K562 (cell line): ENCODE measurements around the gene SARS2. TPM values are rescaled to one million over a fixed set of nuclear protein-coding genes. Genes with fewer than 3 reads are reported as not detected.

Source experiments
- BCL6 ChIP-seq: fragments of 250-450 bp; sonication (Bioruptor Pico); IDR thresholded peaks from 2 replicates; pipeline ENCODE4 v1.4.0; 2020
- BHLHE40 ChIP-seq: IDR thresholded peaks from 2 replicates; pipeline ENCODE4 v1.6.1; 2011; ENCODE audit warnings: low read length, improper control_type of control experiment
- CEBPG ChIP-seq, 3 experiments: fragments of 200-800 bp in 1 of 3; sonication (Bioruptor generic) in 1 of 3; sonication (generic) in 1 of 3; formaldehyde crosslinking in 1 of 3; IDR thresholded peaks in 2 of 3; conservative IDR thresholded peaks in 1 of 3; 2 replicates each; pipeline versions ENCODE4 v1.6.1 to v1.8.0; 2016 to 2022; ENCODE audit warnings: missing compliant biosample characterization in 2 of 3, missing genetic modification characterization in 2 of 3, mild to moderate bottlenecking in 1 of 3, missing genetic modification reagents in 1 of 3
- E2F1 ChIP-seq: sonication (generic); formaldehyde crosslinking; IDR thresholded peaks from 2 replicates; pipeline ENCODE4 v1.8.1; 2023; ENCODE audit warnings: mild to moderate bottlenecking, missing genetic modification reagents, moderate library complexity
- HNRNPLL ChIP-seq: fragments of 200-400 bp; formaldehyde crosslinking; IDR thresholded peaks from 2 replicates; pipeline ENCODE4 v1.6.1; 2017; ENCODE audit warnings: low read length, low read depth, mild to moderate bottlenecking; ENCODE audit not compliant: poor library complexity, severe bottlenecking
- KLF13 ChIP-seq: fragments of 450-650 bp; IDR thresholded peaks from 2 replicates; pipeline ENCODE4 v1.6.1; 2016; ENCODE audit warnings: missing genetic modification characterization, low read depth, mild to moderate bottlenecking, missing compliant biosample characterization, moderate library complexity, borderline replicate concordance
- MEF2D ChIP-seq: conservative IDR thresholded peaks from 2 replicates; pipeline ENCODE4 v1.6.1; 2016; ENCODE audit warnings: low read depth, missing genetic modification characterization, missing compliant biosample characterization
- NCOR1 ChIP-seq: fragments of 450-650 bp; IDR thresholded peaks from 2 replicates; pipeline ENCODE4 v1.6.1; 2016; ENCODE audit warnings: mild to moderate bottlenecking, moderate library complexity
- SIN3A ChIP-seq, 2 experiments: fragments of 150-350 bp in 1 of 2; IDR thresholded peaks; 2 replicates each; pipeline ENCODE4 v1.6.1; 2011 to 2016; ENCODE audit warnings: borderline replicate concordance in 2 of 2, low read depth in 2 of 2, low read length in 2 of 2, mild to moderate bottlenecking in 2 of 2, moderate library complexity in 2 of 2; ENCODE audit not compliant: control insufficient read depth in 1 of 2
- SIN3B ChIP-seq: fragments of 450-650 bp; IDR thresholded peaks from 2 replicates; pipeline ENCODE4 v1.6.1; 2017; ENCODE audit warnings: low read depth, mild to moderate bottlenecking, moderate library complexity
- SLC30A9 ChIP-seq: fragments of 250-450 bp; sonication (Bioruptor Pico); IDR thresholded peaks from 2 replicates; pipeline ENCODE4 v1.8.0; 2022; ENCODE audit warnings: mild to moderate bottlenecking, moderate library complexity
- SREBF2 ChIP-seq: sonication (generic); formaldehyde crosslinking; IDR thresholded peaks from 2 replicates; pipeline ENCODE4 v1.4.0; 2020; ENCODE audit warnings: mild to moderate bottlenecking, missing genetic modification reagents
- ZBTB11 ChIP-seq, 3 experiments: fragments of 200-800 bp in 1 of 3; fragments of 250-450 bp in 1 of 3; fragments of 450-650 bp in 1 of 3; sonication (Bioruptor Pico) in 1 of 3; sonication (Bioruptor generic) in 1 of 3; formaldehyde crosslinking in 1 of 3; IDR thresholded peaks; 2 replicates each; pipeline versions ENCODE4 v1.6.1 to v1.8.0; 2016 to 2022; ENCODE audit warnings: mild to moderate bottlenecking in 2 of 3, missing genetic modification characterization in 2 of 3, missing compliant biosample characterization in 1 of 3, moderate library complexity in 1 of 3
- ZNF311 ChIP-seq: fragments of 250-450 bp; sonication (Bioruptor Pico); IDR thresholded peaks from 2 replicates; pipeline ENCODE4 v1.4.0; 2020; ENCODE audit warnings: mild to moderate bottlenecking, moderate library complexity
- ZNF586 ChIP-seq: fragments of 450-650 bp; formaldehyde crosslinking; conservative IDR thresholded peaks from 2 replicates; pipeline ENCODE4 v1.4.0; 2020; ENCODE audit warnings: mild to moderate bottlenecking, moderate library complexity
- ZNF644 ChIP-seq: fragments of 200-800 bp; sonication (Bioruptor generic); IDR thresholded peaks from 2 replicates; pipeline ENCODE4 v1.6.1; 2016; ENCODE audit warnings: low read depth, missing genetic modification characterization, missing compliant biosample characterization
- ZNF740 ChIP-seq, 3 experiments: fragments of 200-800 bp in 1 of 3; sonication (Bioruptor generic) in 1 of 3; sonication (generic) in 1 of 3; formaldehyde crosslinking in 1 of 3; IDR thresholded peaks; 2 replicates each; pipeline versions ENCODE4 v1.6.1 to v1.8.0; 2016 to 2022; ENCODE audit warnings: mild to moderate bottlenecking in 2 of 3, missing compliant biosample characterization in 2 of 3, missing genetic modification characterization in 2 of 3, missing genetic modification reagents in 1 of 3
- ZNF75A ChIP-seq: fragments of 450-650 bp; formaldehyde crosslinking; IDR thresholded peaks from 2 replicates; pipeline ENCODE4 v1.4.0; 2020; ENCODE audit warnings: mild to moderate bottlenecking
- polyA plus RNA-seq, 8 experiments: library from polyadenylated mRNA; depleted of rRNA in 4 of 8; stranded (reverse) in 5 of 8; unstranded in 3 of 8; fragments of >200 nt; fragmentation: Nextera tagmentation in 2 of 8; fragmentation: Illumina TruSeq in 1 of 8; extraction: Ambion mirVana in 2 of 8; extraction: Trizol in 1 of 8; gene quantifications; 2 replicates each; pipeline versions ENCODE4 v1.2.1 to v1.2.3, GENCODE V29; 2011 to 2014; ENCODE audit warnings: inconsistent platforms in 1 of 8, missing spikeins in 1 of 8
- total RNA-seq, 7 experiments: library from RNA; depleted of rRNA in 6 of 7; stranded (reverse); fragments of >200 nt in 6 of 7; fragmentation: Illumina TruSeq in 2 of 7; extraction: Trizol in 2 of 7; gene quantifications; 2 replicates each; pipeline versions ENCODE4 v1.2.1 to v1.2.3, GENCODE V29; 2011 to 2021; ENCODE audit warnings: low replicate concordance in 1 of 7

The SARS2 gene
- total and polyA plus RNA-seq, 9 of the 15 experiments (the other 6 are each of a cell fraction or from before 2014, with no cell fraction given) = 3.1 to 59.1 (median 31.7) TPM

- TF ChIP-seq ZNF644 (tag) (0 out of 2 replicates have a peak, but pooled peaks have one; percentile 16), NCOR1 (0 out of 2 replicates have a peak, but pooled peaks have one; percentile 7), HNRNPLL (peak; percentile 50), ZNF740 (CRISPR knock-in tag; IDR thresholded peaks at IDR 0.05) (0 out of 2 replicates have a peak, but pooled peaks have one; percentile 0), ZNF740 (tag; IDR thresholded peaks at IDR 0.05) (no peak), ZNF311 (CRISPR knock-in tag) (no peak), SIN3B (peak; percentile 88), MEF2D (tag) (peak; percentile 59; the same call in 1 of the 2 replicates), KLF13 (0 out of 2 replicates have a peak, but pooled peaks have one; percentile 48), ZBTB11 (CRISPR knock-in tag; IDR thresholded peaks at IDR 0.05) (0 out of 6 replicates have a peak, but pooled peaks of 1 of the 3 experiments have one; percentile 17), BCL6 (0 out of 2 replicates have a peak, but pooled peaks have one; percentile 25), SREBF2 (CRISPR knock-in tag) (no peak), SLC30A9 (CRISPR knock-in tag) (no peak), SIN3A (IDR thresholded peaks at IDR 0.05; ENCODE audit: borderline replicate concordance in 2 of 2, control insufficient read depth in 1 of 2, low read depth in 2 of 2, low read length in 2 of 2) (peak; percentile 24 to 88; a peak in 3 of 4 replicates), BHLHE40 (peak; percentile 33), CEBPG (CRISPR knock-in tag; IDR thresholded peaks at IDR 0.05) (no peak), CEBPG (tag; conservative IDR thresholded peaks at IDR 0.05 in 1 of 2, IDR thresholded peaks at IDR 0.05 in 1 of 2) (peak in 1 of 2 experiments; percentile 25; a peak in 1 of 4 replicates), ZNF586 (CRISPR knock-in tag) (no peak), ZNF75A (CRISPR knock-in tag) (0 out of 2 replicates have a peak, but pooled peaks have one; percentile 33), E2F1 (CRISPR knock-in tag) (0 out of 2 replicates have a peak, but pooled peaks have one; percentile 29)
These were observed at the start of gene SARS2 (continued) for GRCh38 chr19:38929929-38930775.
